Psoas muscle (tissue), 8 donors: ENCODE results near the gene MBTPS1. TPM values are rescaled to one million over a fixed set of nuclear protein-coding genes. Genes with fewer than 3 reads are reported as not detected.

Experiments
- ATAC-seq, 4 donors: fragments of 200-7000 bp; cut with Tn5 transposase; one replicate each; pipeline ENCODE4 v1.9.1; 2020; ENCODE audit warnings: moderate library complexity in 3 of 4, mild to moderate bottlenecking in 2 of 4
- DNase-seq, 2 donors: peaks; one replicate each; pipeline ENCODE4 v3.0.0-alpha.2; 2020
- H3K27ac ChIP-seq: fragments of 200-600 bp; one replicate; pipeline ENCODE4 v1.8.0; 2022
- H3K27me3 ChIP-seq, 3 donors: fragments of 200-600 bp in 1 of 3; one replicate each; pipeline versions ENCODE4 v1.6.1 to v1.8.0; 2013 to 2022; ENCODE audit warnings: low read length in 2 of 3, mild to moderate bottlenecking in 2 of 3, moderate library complexity in 1 of 3; ENCODE audit not compliant: insufficient read depth in 3 of 3
- H3K36me3 ChIP-seq, 2 donors: fragments of 200-600 bp in 1 of 2; one replicate each; pipeline versions ENCODE4 v1.6.1 to v1.8.0; 2013 to 2022; ENCODE audit warnings: low read depth in 1 of 2, mild to moderate bottlenecking in 1 of 2, moderate library complexity in 1 of 2; ENCODE audit not compliant: insufficient read depth in 1 of 2
- H3K4me1 ChIP-seq: fragments of 200-600 bp; one replicate; pipeline ENCODE4 v1.8.0; 2022
- H3K4me3 ChIP-seq: fragments of 200-600 bp; one replicate; pipeline ENCODE4 v1.8.0; 2022; ENCODE audit warnings: mild to moderate bottlenecking
- H3K9me3 ChIP-seq: fragments of 200-600 bp; one replicate; pipeline ENCODE4 v1.8.0; 2022
- WGBS, 3 donors: extraction: QIAGEN DNeasy Blood & Tissue Kit; methylation state at CpG; one replicate each; pipeline versions ENCODE4 v1.1.6 to v1.1.7; 2013; 5-methylcytosine and 5-hydroxymethylcytosine counted together
- intact Hi-C, 2 donors: fragments of 100-400 bp; cut with DNase I; formaldehyde crosslinking; loops; one replicate each; pipeline versions ENCODE4 v1.11.0 to v1.14.2; 2022
- polyA plus RNA-seq, 3 donors: library from polyadenylated mRNA; stranded (reverse); fragments of 200-250 nt; gene quantifications; one replicate each; pipeline ENCODE4 v1.2.3, GENCODE V29; 2013
- total RNA-seq, 4 donors: library from RNA; stranded (reverse); fragmentation: NEBNext Ultra II Directional in 2 of 4; extraction: Animal tissue kit (Norgen Biotek cat#: 25700) in 2 of 4; gene quantifications; one replicate each; pipeline versions ENCODE4 v1.2.1 to v1.2.4, GENCODE V29; 2021 to 2023
- TF ChIP-seq, protein P1 (sequence below): fragments of 200-600 bp; IDR thresholded peaks from one replicate; pipeline ENCODE4 v1.8.0; 2022; ENCODE audit warnings: antibody characterized with exemption
- donor health status: healthy with polysubstance abuse.
- donor health status: DM: no; HTN: no; CAD: no; lungs with moderate emphysema.
- donor health status: Bipolar disorder and iron deficiency.
- donor health status: healthy.
- donor health status: DM: yes; HTN: yes; CAD: no.
- donor health status: DM: no; HTN: no; CAD: no.
- donor health status: DM: no; HTN: no; CAD: no.
- donor health status: DM: yes; HTN: yes; CAD: no.

Gene MBTPS1
- total and polyA plus RNA-seq, 7 donors = 18.6 to 31.8 (median 28.8) TPM

DNA sequence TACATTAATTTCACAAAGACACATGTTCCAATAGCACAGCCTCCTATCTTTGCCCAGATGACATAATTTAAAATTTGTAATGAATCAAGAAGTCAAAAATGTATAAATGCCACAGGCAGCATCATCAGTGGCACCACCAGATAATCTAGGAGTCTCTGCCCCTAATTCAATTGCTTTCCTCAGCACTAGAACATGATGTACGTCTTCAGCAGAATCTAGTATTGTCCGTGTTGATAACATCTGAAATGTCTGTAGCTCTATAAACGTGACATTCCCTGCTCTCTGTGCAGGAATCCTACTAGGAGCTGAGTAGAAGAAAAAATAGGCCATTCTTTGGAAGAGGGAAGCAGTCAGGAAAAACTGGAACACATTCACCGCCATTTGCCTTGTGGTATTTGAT, 52.8 kb downstream of the MBTPS1 start:
- DNase-seq (no peak), ATAC-seq (no peak)
- Histone ChIP-seq H3K9me3 (no peaks in the 10 kb centered on the region), H3K27ac (no peak overlapping the region), H3K36me3 (peaks cover 19 to 100% of the 10 kb centered on the region in 2 donors), H3K4me3 (no peak overlapping the region), H3K27me3 (no peaks in the 10 kb centered on the region), H3K4me1 (no peaks in the 10 kb centered on the region)
- 94 to 95% (median 95%) methylated on average over 4 of the region's 4 CpGs for WGBS, 3 donors
- TF ChIP-seq, protein P1, sequence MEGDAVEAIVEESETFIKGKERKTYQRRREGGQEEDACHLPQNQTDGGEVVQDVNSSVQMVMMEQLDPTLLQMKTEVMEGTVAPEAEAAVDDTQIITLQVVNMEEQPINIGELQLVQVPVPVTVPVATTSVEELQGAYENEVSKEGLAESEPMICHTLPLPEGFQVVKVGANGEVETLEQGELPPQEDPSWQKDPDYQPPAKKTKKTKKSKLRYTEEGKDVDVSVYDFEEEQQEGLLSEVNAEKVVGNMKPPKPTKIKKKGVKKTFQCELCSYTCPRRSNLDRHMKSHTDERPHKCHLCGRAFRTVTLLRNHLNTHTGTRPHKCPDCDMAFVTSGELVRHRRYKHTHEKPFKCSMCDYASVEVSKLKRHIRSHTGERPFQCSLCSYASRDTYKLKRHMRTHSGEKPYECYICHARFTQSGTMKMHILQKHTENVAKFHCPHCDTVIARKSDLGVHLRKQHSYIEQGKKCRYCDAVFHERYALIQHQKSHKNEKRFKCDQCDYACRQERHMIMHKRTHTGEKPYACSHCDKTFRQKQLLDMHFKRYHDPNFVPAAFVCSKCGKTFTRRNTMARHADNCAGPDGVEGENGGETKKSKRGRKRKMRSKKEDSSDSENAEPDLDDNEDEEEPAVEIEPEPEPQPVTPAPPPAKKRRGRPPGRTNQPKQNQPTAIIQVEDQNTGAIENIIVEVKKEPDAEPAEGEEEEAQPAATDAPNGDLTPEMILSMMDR = no peak
- intact Hi-C loops = loop anchor here (2.0 to 5.0 kb wide), 5 partner anchors 97 to 237 kb away; partner anchors contain the start of gene NECAB2 (in 1 of the 2)

DNA sequence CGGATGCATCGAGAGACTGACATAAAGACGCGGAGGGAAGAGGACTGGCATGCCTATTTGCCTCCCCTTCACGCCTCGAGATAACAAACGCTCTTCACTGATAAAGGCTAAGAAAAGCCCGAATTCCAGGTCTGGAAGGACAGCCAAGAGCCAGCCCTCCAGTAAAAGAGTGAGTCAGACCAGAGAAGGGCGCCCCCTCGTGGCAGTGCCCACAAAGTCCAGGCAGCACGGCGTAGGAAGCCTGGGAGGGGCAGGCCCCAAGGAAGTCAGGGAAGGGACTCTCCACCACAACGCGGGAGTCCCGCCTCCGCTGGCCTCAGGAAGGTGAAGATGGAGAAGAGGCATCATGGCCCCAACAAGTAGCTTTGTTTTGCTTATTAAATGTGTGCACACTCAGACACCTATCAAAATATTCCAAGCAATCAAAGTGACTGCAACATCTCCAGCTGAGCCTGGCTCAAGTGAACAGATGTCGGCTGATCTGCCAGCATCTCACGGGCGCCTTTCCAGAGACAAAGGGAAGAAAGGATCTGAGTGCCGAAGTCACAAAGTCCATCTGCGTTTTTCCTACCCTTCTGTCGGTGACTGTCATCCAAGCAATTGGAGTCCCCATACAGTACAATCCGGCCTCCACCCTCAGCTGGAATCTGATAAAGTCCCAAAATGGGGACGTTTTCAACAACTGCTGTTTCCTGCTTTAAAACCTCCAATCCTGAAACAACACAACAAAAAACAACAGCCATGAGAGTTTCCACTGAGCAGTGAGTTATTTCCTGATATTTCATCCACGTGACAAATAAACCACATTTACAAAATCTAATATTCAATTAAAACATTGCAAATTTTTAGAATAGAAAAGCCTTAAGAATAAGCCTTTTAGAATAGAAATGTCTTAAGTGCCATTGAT, 53.8 kb downstream of the MBTPS1 start:
- peak; percentile 84 to 94 (median 88) for ATAC-seq
- WGBS, 3 donors = 45 to 54% (median 46%) methylated on average over 25 of the region's 25 CpGs
- intact Hi-C loops = loop anchor here (2.0 to 5.0 kb wide), 4 partner anchors 96 to 236 kb away; partner anchors contain the start of gene NECAB2 (in 1 of the 2)

DNA sequence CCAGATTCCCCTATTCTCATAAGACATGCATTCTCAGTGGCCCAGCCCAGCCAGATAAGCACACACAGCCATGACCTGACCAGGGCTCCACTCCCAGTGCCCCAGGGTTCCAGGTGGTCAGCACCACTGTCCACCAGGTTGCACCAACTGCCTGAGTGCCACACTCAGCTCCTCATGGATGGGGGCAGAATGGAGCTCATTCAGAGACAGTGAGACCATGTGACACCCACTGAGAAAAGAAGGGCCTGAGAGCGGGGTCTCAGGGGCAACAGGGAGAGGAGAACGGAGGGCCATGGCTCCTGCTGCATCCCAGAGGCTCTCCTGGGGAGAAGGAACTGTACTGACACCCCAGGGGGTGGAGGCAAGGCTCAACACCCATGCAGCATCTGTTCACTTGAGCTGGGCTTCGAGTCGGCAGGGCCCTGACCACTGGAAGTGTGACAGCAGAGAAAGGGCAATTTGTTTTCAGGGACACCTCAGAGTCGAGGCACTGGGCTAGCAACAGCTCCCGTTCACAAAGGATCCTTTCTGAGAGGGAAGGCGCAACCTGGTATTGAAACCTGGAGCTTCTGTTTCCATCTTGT, 55.4 kb downstream of the MBTPS1 start:
- H3K9me3 ChIP-seq = no peaks in the 10 kb centered on the region
- ATAC-seq = no peak
- 85 to 94% (median 87%) methylated on average over 7 of the region's 7 CpGs for WGBS, 3 donors
- peaks cover 7 to 100% of the 10 kb centered on the region in 2 donors for H3K36me3 ChIP-seq
- H3K4me3 ChIP-seq = no peak overlapping the region
- intact Hi-C loops = loop anchor here (5.0 kb wide), 3 partner anchors 94 to 234 kb away; partner anchors contain the start of gene NECAB2 (in 1 of the 2)
- H3K27ac ChIP-seq = no peak overlapping the region
- H3K4me1 ChIP-seq = no peaks in the 10 kb centered on the region
- TF ChIP-seq, protein P1 = no peak
- DNase-seq = no peak
- no peaks in the 10 kb centered on the region for H3K27me3 ChIP-seq

More for the DNA sequence above, 53.8 kb downstream of the MBTPS1 start:
- Histone ChIP-seq H3K9me3 (no peaks in the 10 kb centered on the region), H3K36me3 (peaks cover 16 to 100% of the 10 kb centered on the region in 2 donors), H3K27ac (no peak overlapping the region), H3K4me1 (no peaks in the 10 kb centered on the region), H3K27me3 (no peaks in the 10 kb centered on the region), H3K4me3 (no peak overlapping the region)
- TF ChIP-seq, protein P1 = peak; percentile 83
- DNase-seq = peak; percentile 80 to 87

DNA sequence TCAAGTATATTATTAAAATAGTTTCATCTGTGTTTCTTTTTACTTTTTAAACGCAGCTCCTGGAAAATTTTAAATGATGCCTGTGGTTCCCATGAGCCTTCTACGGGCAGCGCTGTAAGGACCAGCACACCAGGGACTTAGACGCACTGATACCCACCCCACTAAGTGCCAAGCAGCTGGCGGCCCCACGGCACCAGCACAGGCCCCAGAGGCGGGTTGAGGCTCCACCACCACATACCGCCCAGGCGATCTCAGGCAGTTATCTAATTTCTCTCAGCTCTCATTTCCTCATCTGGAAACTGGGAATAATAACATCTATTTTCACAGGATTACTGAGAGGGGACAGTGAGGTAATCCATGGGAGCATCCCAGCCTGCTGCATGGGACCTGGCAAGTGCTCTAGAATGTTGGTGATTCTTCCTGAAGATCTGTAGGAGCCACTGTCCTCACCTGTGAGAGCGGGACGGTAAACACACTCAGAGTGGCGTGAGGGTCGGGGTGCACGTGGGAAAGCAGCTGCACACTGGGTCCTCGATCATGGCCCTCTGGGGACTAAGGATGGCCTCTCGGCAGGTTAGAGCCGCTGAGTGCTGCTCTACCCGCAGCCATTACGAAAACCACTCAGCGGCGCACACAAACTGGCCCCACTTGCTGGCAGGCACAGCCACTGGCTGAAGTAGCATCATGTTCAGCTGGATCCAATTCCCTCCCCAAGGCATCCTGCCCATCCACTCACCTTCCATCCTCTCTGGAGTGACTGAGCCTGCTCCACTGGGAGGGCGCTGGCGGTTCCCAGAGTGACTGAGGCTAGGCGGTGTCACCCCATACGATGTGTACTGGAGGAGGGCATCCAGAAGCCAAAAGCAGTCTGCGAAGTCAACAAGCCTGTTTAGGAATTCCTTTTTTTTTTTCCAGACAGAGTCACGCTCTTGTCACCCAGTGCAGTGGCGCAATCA, 56.5 kb downstream of the MBTPS1 start:
- whole genome bisulfite sequencing, 3 donors = 92 to 93% (median 92%) methylated on average over 28 of the region's 28 CpGs
- Histone ChIP-seq H3K36me3 (peaks cover 6 to 100% of the 10 kb centered on the region in 2 donors), H3K4me3 (no peak overlapping the region), H3K27ac (no peak overlapping the region), H3K27me3 (no peaks in the 10 kb centered on the region), H3K9me3 (no peaks in the 10 kb centered on the region), H3K4me1 (no peaks in the 10 kb centered on the region)
- DNase-seq = peak in 1 of 2 donors; percentile 28
- no peak for ATAC-seq
- TF ChIP-seq, protein P1 = no peak
- intact Hi-C loops = loop anchor here (5.0 kb wide), 3 partner anchors 93 to 233 kb away; partner anchors contain the start of gene NECAB2 (in 1 of the 2)
